Measurements from ENCODE around the gene GNA14.
"Not testable (repeated sequence)": the region's sequence is repeated elsewhere in the genome, so short reads cannot be mapped to it uniquely, and the experiment has no call there.

GNA14 gene

DNA sequence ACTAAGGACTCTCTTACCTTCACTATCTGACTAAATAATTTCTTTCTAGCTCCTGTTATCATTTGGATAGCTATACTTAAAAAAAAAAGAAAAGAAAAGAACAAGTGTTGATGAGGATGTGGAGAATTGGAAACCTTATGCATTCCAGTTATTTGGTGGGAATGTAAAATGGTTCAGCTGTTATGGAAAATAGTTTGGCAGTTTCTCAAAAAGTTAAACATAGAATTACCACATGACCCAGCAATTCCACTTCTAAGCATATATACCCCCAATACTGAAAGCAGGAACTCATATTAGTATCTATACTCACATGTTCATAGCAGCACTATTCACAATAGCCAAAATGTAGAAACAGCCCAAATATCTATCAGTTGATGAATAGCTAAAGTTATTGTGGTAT, 61.1 kb downstream of the GNA14 start:
- FAIRE-seq, result no peak

DNA sequence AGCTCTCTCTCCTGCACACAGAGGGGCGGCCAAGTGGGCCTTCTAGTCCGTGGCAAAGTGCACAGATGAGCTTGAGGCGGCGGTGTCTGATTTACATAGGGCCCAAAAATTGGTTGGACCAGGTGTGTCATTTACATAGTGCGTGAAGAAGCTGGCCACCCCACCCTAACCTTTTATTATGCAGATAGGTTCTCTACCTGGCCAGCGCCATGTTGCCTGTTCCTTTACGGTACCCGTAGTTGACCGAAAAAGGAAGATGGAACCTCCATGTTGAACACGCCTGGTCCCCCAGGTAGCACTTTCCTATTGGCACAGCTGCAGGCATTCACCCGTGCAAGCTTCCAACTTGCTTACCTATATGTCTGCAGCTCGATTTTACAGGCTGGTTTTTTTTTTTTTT, 61.5 kb downstream of the GNA14 start:
- FAIRE-seq, result no peak

DNA sequence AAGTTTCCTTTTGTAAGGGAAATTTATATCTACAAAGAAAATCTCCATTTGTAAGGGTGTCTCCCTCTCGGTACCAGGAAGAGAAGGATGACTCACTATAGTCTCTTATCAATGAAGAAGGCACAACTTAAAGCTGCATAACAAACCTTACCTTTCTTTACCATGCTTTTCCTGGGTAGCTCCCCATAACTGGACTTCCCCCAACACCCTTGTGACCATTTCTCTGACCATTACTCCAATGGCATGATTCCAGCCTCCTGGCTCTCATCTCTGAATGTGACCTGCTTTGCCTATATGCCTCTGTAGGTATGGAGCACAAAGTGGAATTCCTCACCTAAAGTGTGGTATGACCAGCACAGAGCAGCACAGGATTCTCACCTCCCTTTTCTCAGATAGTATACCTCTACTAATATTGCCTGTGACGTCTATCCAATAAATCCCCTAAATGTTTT, 62.8 kb downstream of the GNA14 start:
- no peak for FAIRE-seq

DNA sequence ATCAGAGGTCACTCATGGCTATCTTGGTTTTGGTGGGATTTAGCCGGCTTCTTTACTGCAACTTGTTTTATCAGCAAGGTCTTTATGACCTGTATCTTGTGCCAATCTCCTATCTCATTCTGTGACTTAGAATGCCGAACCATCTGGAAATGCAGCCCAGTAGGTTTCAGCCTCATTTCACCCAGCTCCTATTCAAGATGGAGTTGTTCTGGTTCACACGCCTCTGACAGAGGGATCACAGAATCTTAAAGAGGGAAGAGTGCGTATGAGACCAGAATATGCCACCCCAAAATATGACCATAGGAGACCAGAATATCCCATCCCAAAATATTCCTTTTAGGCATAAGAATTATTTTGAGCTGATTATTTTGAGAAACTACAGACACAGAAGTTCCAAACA, 63.2 kb downstream of the GNA14 start:
- FAIRE-seq, result not testable (repeated sequence)

DNA sequence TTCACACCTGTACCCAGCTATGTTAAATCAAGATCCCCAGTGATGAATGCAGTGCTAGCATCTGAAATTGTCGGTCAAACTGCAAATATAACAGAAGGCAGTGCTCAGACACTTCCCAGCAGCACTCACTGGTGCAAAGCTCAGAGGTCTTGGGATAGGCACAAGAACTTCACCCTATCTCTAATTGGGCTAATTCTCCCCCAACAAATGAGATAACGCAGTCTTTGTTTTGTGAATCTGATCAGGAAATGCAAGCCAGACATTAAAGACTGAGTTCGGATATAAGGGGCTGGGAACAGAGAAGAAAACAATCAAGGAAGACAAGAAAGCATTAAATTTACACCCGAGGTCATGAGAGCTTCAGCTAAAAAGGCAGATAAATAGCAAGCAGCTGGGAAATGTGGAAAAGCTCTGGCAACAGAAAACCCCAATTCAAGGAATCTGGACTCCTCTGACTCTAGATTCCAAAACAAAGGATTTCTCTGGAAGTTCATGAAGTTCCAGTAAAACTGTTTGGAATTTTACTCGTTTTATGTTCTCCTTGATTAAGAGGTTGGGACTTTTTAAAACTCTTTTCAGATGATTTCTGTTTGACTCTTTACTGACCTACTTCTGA, 65.1 kb downstream of the GNA14 start:
- FAIRE-seq, result no peak

- no peak for FAIRE-seq
Observed at GRCh38 chr9:77582525-77582924, 65.6 kb downstream of the GNA14 start.

- FAIRE-seq, result no peak
Observed at GRCh38 chr9:77575785-77576184, 72.3 kb downstream of the GNA14 start.

DNA sequence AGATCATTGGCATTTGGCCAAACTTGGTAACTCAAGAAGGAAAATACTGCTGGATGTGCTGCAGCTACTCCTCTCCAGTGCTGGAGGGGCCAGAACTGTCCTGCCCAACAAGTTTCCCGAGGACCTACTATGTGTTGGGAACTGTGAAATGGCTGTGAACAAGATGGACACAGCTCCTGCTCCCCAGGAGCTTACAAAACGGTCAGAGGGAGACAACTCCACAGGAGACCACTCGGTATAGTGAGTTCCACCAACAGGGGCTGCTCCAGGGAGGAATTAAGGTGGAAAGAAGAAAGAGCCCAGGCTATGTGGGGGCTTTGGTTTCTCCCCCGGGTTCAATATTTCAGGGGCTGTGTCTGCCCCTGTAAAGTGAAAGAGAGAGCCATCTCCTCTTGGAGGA, 78.8 kb downstream of the GNA14 start:
- FAIRE-seq, result no peak

DNA sequence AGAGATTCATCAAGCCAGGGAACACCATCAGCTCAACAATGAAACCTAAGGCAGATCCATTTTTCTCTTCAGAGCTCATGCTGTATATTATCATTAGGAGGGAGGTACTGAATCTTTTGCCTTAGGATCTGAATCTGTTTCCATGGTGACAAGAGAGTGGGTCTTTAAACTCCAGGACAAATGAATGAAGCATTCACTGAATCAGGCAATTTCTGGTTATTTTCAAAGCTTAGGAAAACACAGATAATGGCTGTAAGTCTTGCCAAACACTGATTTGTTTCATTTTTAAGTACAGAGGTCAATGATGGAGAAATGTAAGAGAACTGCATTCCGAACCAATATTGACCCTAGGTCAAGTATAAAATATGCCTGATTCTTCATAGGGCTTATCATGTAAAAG, 84.9 kb downstream of the GNA14 start:
- FAIRE-seq, result no peak

- FAIRE-seq, result no peak
Observed at GRCh38 chr9:77562019-77562748, 85.9 kb downstream of the GNA14 start.

GRCh38 chr9:77561331-77562018, 86.6 kb downstream of the GNA14 start:
- no peak for FAIRE-seq

GRCh38 chr9:77556396-77556795, 91.7 kb downstream of the GNA14 start:
- no peak for FAIRE-seq

DNA sequence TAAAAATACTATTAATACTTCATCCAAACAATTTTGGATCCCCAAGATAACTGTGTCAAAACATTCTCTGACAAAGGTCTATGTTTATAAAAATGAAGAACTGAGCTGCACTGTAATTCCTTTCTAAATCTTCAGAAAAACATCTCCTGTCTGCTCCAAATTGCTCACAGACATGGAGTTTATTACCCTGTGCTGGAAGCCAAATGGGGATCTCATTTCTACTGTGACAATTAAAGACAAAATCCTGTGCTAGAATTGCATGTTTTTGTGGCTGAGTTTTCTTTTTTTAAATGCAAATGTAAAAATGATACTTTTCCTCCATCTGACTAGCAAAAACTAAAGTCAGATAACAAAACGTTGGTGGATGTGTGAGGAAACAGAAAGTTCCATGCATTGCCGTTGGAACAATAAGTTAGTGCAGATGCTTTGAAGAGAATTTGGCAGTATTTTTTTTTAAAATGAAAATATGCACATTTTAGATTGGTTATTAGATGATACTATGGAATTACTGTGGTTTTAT, 93.5 kb downstream of the GNA14 start:
- no peak for FAIRE-seq

DNA sequence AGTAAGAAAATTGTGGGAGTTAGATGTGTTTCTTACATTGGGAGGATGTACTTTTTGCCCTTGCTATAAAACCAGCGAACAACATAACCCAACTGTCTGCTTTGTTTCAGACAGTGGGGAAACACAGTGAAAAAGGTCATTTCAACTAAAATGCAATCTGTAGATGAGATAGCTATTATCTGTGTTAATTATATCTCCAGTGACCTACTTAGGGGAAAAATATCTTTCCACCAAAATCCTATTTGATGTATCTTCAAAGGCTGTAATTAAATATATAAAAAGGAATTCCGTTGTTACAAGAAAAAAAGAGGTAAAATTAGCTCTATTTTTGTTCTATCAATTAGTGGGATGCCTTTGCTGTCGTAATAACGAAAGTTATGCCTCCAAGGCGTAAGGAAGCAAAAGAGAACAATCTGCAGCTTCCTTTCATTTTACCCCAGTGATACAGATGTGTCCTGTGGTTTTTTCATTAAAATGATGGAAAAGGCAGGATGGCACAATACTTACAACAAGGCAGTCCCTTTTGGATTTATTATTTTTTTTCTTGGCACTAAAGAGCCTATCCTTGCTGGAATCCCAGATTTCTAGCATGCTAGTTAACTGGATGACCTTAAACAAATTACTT, 100.9 kb downstream of the GNA14 start:
- FAIRE-seq, result no peak

DNA sequence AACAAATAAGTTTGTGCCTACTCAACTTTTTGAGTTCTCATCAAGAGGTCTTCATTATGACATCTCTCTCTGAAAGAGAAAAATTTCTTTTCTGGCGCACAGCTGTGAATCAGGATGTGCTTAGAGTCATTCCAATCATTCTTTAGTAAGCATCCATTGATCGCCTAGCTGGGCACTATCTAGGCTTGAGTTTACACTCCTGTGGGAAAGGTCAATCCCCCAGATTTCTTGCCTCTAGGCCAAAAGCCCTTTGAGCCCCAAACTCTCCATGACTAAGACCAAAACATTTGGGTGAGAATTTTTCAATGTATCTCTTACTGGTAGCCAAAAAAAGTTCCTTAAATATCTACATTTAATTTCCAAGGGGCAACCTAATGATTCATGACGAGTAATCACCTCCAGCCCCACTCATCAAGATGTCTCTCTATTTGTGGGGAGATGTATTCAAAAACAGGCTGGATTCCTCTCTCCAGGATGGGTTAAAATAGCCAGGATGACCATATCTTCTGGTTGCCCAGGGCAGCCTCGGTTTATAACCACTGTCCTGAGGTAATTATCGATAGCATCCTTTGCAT, 101.7 kb downstream of the GNA14 start:
- FAIRE-seq, result no peak

GRCh38 chr9:77544546-77544945, 103.6 kb downstream of the GNA14 start:
- FAIRE-seq, result no peak

DNA sequence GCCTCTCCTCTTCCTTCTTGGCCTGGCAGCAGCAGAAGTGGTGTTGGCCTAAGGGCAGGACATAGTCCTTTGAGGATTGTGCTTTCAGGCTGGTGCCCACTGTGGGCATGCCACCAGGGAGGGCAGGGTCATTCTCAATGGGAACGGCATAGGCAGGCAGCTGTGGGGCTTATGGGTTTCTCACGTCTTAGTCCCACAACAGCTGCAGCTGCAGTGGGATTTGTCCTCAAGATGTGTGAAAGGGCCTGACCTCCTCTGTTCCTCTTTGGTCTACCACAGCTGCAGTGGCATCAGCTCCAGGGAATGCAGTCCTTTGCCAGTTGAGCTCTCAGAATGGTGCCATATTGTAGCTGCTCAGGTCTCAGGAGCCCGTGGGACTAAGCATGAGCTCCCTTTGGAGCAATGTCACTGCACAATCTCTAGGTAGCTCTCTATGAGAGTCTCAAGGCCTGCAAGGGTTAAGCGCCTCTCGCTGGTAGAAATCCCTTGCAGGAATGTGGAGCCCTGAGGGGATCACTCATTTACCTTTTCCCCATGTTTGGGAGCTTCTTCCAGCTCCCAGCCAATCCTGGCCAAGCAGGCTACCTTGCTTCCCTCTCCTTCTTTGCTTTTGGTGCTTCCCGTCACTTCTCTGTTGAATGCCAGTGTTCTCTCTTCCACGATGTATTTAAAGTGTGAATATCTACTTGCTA, 104.8 kb downstream of the GNA14 start:
- FAIRE-seq, result no peak

- FAIRE-seq, result no peak
Observed at GRCh38 chr9:77541600-77541999, 106.5 kb downstream of the GNA14 start.

DNA sequence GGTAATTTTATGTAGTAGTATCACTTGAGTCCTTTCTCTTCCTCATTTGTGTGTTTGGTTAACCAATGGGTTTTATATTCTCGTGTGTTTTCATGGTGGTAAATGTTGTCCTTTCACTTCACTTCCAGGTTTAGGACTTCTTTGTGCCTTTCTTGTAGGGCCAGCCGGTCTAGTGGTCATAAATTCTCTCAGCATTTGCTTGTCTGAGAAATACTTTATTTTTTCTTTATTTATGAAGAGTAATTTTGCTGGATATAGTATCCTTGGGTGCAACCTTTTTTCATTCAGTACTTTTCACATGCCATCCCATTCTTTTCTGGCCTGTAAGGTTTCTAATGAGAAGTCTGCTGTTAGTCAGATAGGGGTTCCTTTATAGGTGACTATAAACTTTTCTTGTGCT, 107.1 kb downstream of the GNA14 start:
- no peak for FAIRE-seq

DNA sequence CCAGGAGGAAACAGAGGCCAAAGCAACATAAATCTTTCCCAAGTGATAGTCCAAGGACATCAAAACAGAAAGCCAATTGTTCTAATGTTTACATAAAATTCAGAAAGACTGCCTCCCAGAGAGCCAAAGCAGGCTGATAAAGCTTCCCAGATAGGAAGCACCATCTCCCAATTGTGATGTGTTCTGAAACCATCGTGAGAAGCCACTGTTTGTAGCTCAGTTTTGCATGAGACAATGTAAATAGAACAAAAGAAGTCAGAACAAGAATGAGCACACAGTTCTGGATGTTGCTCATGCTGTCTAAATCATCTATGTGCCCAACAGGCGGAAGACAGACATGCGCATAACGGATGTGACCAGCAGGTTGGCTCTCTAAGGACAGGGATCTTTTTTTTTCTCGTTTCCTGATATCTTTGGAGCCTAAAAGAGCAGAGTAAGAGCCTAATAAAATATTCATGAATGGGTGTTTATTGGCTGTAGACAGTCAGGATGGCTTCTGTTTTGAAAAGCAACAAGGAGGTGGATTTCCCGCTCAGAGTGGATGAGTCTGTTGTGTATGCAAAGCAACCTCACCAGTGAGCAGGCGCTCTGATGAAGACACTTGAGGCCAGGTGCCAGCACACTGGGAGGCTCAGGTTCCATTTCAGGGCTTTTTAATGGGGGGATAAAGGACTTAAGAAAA, 113.6 kb downstream of the GNA14 start:
- FAIRE-seq, result no peak

DNA sequence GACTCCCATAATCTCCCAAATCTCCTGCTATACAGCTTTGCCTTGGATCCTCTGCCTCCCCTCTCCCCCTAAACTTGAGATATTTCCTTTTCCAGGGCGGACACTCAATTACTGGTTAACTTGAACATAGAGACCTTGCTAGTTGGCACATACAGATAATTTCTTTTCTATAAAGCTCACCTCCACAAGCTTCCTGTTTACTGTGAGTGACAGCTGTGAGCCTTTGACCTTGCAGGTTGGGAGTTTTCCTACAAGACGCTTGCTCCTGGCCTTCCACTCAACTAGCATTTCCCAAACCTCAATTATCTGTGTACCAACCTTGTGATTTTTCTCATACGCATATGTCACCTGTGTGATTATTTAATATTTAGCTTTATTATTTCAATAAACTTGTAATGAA, 114.5 kb downstream of the GNA14 start:
- no peak for FAIRE-seq

- no peak for FAIRE-seq
Observed at GRCh38 chr9:77532607-77533006, 115.5 kb downstream of the GNA14 start.
